ENCODE data around the gene ESR2. TPM values are rescaled to one million over a fixed set of nuclear protein-coding genes. Genes with fewer than 3 reads are reported as not detected.

ESR2 gene
- total RNA-seq, 1 donor from 2014 or later = 0.16 TPM

DNA sequence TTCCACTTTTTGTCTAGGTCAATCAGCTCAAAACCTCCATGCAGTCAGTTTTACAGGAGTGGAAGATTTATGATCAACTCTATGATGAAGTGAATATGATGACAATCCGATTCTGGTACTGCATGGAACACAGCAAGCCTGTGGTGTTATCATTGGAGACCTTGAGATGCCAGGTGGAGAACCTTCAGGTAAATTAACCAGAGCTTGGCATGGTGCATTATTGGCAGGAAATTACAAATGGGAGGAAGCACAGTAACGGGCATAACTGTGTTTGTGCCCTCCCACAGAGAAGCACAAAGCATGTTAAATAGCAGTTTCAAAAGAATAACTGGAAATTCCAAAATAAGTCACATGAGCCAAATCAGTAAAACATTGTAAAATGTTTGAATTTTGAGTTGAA is 135.6 kb downstream of the ESR2 start:
- TF ChIP-seq, protein P1, sequence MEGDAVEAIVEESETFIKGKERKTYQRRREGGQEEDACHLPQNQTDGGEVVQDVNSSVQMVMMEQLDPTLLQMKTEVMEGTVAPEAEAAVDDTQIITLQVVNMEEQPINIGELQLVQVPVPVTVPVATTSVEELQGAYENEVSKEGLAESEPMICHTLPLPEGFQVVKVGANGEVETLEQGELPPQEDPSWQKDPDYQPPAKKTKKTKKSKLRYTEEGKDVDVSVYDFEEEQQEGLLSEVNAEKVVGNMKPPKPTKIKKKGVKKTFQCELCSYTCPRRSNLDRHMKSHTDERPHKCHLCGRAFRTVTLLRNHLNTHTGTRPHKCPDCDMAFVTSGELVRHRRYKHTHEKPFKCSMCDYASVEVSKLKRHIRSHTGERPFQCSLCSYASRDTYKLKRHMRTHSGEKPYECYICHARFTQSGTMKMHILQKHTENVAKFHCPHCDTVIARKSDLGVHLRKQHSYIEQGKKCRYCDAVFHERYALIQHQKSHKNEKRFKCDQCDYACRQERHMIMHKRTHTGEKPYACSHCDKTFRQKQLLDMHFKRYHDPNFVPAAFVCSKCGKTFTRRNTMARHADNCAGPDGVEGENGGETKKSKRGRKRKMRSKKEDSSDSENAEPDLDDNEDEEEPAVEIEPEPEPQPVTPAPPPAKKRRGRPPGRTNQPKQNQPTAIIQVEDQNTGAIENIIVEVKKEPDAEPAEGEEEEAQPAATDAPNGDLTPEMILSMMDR (IDR thresholded peaks at IDR 0.05) = no peak
- Mint-ChIP-seq H3K9me3 (ENCODE audit: unreplicated experiment) (no peaks in the 10 kb centered on the region), H3K4me3 (ENCODE audit: unreplicated experiment) (no peak overlapping the region), H3K4me1 (ENCODE audit: unreplicated experiment) (no peaks in the 10 kb centered on the region), H3K27ac (ENCODE audit: unreplicated experiment) (no peak overlapping the region), H3K36me3 (ENCODE audit: unreplicated experiment) (peaks cover 16% of the 10 kb centered on the region), H3K27me3 (ENCODE audit: unreplicated experiment) (no peaks in the 10 kb centered on the region)
- no peak for DNase-seq (ENCODE audit: extremely low spot score, unreplicated experiment)

DNA sequence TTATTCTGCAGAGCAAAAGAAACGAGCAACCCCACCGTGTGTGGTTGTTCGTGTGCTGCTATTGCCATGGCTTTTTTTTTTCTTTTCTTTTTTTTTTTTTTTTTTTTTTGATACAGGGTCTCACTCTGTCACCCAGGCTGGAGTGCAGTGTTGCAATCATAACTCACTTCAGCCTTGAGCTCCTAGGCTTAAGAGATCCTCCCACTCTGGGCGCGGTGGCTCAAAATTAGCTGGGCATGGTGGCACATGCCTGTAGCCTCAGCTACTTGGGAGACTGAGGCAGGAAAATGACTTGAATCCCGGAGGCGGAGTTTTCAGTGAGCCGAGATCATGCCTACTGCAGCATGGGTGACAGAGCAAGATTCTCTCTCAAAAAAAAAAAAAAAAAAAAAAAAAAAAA is 144.2 kb downstream of the ESR2 start:
- Mint-ChIP-seq H3K36me3 (ENCODE audit: unreplicated experiment) (peaks cover 8% of the 10 kb centered on the region), H3K4me3 (ENCODE audit: unreplicated experiment) (no peak overlapping the region), H3K27me3 (ENCODE audit: unreplicated experiment) (no peaks in the 10 kb centered on the region), H3K27ac (ENCODE audit: unreplicated experiment) (no peak overlapping the region), H3K9me3 (ENCODE audit: unreplicated experiment) (no peaks in the 10 kb centered on the region), H3K4me1 (ENCODE audit: unreplicated experiment) (peaks cover 6% of the 10 kb centered on the region)
- TF ChIP-seq, protein P1 (IDR thresholded peaks at IDR 0.05) = no peak
- DNase-seq (ENCODE audit: extremely low spot score, unreplicated experiment) = no peak

DNA sequence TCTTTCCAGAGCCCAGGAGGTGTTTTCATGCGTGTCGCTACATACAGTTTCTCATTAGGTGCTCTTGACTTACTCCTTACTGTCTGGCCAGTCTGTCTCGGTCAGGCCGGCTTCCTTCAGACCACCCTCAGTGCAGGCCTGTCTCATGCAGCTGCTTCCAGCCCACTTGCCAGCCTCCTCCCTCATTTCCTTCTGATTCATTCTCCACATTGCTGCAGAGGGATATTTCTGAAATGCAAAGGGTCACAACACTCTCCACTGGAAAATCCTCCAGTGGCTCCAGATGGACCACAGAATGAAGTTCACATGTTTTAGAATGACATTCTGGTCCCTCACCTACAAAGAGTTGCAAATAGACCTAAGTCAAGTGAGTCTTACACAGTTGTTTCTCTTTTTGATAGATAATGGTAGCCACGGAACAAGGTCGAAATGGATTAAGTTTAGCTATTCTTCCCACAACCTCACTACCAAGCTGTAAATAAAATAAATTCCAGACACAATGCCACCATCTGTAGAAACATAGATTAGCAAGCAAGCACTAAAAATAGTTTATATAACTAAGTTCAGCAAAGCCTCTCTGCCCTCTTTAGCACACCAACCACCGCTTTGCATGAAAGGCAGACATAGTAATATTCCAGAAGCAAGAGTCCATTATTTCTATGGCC is 146.9 kb downstream of the ESR2 start:
- Mint-ChIP-seq H3K4me3 (ENCODE audit: unreplicated experiment) (no peak overlapping the region), H3K27ac (ENCODE audit: unreplicated experiment) (no peak overlapping the region), H3K4me1 (ENCODE audit: unreplicated experiment) (peaks cover 6% of the 10 kb centered on the region), H3K27me3 (ENCODE audit: unreplicated experiment) (no peaks in the 10 kb centered on the region), H3K9me3 (ENCODE audit: unreplicated experiment) (no peaks in the 10 kb centered on the region), H3K36me3 (ENCODE audit: unreplicated experiment) (peaks cover 4% of the 10 kb centered on the region)
- DNase-seq (ENCODE audit: extremely low spot score, unreplicated experiment) = no peak
- TF ChIP-seq, protein P1 (IDR thresholded peaks at IDR 0.05) = no peak

DNA sequence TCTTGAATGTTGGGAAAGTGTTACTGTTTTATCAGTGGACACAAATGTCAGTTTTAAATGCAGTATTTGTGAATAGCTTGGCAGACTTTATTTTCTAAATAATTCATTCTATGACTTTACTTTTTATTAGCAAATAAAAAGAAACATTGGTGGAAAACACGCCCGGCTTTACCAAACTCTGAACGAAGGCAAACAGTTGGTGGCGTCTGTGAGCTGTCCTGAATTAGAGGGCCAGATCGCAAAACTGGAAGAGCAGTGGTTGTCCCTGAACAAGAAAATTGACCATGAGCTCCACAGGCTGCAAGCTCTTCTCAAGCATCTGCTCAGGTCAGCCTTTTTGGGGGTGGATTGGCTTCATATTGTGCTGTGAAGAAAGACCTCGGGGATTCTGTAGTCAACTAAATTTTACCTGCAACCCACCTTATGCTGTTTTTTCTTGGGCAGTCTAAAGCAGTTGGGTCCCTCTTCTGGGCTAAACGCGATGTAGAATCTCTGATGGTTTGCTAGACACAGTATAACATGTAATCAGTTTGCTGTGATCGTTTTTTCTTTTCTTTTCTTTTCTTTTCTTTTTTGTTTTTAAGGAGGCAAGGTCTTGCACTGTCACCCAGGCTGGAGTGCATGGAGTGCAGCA is 156.4 kb downstream of the ESR2 start:
- peaks cover 28% of the 10 kb centered on the region for H3K36me3 Mint-ChIP-seq (ENCODE audit: unreplicated experiment)
- H3K27me3 Mint-ChIP-seq (ENCODE audit: unreplicated experiment) = no peaks in the 10 kb centered on the region
- no peaks in the 10 kb centered on the region for H3K4me1 Mint-ChIP-seq (ENCODE audit: unreplicated experiment)

DNA sequence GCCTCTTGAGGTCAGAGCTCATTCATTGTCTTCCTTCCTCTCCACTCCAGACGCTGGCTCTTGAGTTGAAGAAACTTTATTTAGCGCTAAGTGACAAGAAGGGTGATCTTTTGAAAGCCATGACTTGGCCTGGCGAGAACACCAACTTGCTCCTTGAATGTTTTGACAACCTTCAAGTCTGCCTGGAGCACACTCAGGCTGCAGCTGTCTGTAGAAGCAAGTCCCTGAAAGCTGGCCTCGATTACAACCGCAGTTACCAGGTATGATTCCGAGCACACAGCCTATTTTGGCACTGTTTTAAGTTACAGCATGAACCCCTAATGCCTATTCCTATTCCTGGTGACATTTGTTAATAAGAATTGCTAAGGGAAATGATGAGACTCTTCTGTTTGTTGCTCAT is 167.6 kb downstream of the ESR2 start:
- TF ChIP-seq, protein P1 (IDR thresholded peaks at IDR 0.05) = no peak
- no peak overlapping the region for H3K27ac Mint-ChIP-seq (ENCODE audit: unreplicated experiment)
- H3K36me3 Mint-ChIP-seq (ENCODE audit: unreplicated experiment) = peaks cover 32% of the 10 kb centered on the region
- peaks cover 5% of the 10 kb centered on the region for H3K9me3 Mint-ChIP-seq (ENCODE audit: unreplicated experiment)
- no peaks in the 10 kb centered on the region for H3K4me1 Mint-ChIP-seq (ENCODE audit: unreplicated experiment)
- no peak for DNase-seq (ENCODE audit: extremely low spot score, unreplicated experiment)
- no peak overlapping the region for H3K4me3 Mint-ChIP-seq (ENCODE audit: unreplicated experiment)
- H3K27me3 Mint-ChIP-seq (ENCODE audit: unreplicated experiment) = no peaks in the 10 kb centered on the region

More for the DNA sequence above, 156.4 kb downstream of the ESR2 start:
- TF ChIP-seq, protein P1 (IDR thresholded peaks at IDR 0.05) = peak; percentile 35
- no peak for DNase-seq (ENCODE audit: extremely low spot score, unreplicated experiment)
- no peak overlapping the region for H3K4me3 Mint-ChIP-seq (ENCODE audit: unreplicated experiment)
- H3K9me3 Mint-ChIP-seq (ENCODE audit: unreplicated experiment) = no peaks in the 10 kb centered on the region
- H3K27ac Mint-ChIP-seq (ENCODE audit: unreplicated experiment) = no peak overlapping the region
